NB4 (cell line): ENCODE data around the gene LURAP1L.

Experiments used
- DNase-seq: peaks from one replicate; pipeline ENCODE4 v3.0.0; 2010; ENCODE audit warnings: low read depth
- H3K4me3 ChIP-seq: one replicate; pipeline ENCODE4 v1.5.1; 2011; ENCODE audit warnings: mild to moderate bottlenecking, low read depth, low read length, moderate library complexity
- CTCF ChIP-seq: IDR thresholded peaks from one replicate; pipeline ENCODE4 v1.5.1; 2012; ENCODE audit warnings: low read depth, low read length
- MAX ChIP-seq: IDR thresholded peaks from 2 replicates; pipeline ENCODE4 v1.6.1; 2011; ENCODE audit warnings: low read depth, low read length
- MYC ChIP-seq: IDR thresholded peaks from 2 replicates; pipeline ENCODE4 v1.6.1; 2011; ENCODE audit warnings: low read depth, low read length
- POLR2A ChIP-seq: IDR thresholded peaks from 2 replicates; pipeline ENCODE4 v1.6.1; 2011; ENCODE audit warnings: mild to moderate bottlenecking; ENCODE audit not compliant: insufficient read length; ENCODE audit errors: extremely low read depth

LURAP1L gene

GRCh38 chr9:12735665-12736064, 39.2 kb upstream of the LURAP1L start:
- no peak for DNase-seq
- TF ChIP-seq MYC: no peak
- TF ChIP-seq MAX: no peak
- no peak for TF ChIP-seq POLR2A
- no peak for TF ChIP-seq CTCF
- no peak overlapping the region for H3K4me3 ChIP-seq

- DNase-seq: no peak
- no peak for TF ChIP-seq POLR2A
- TF ChIP-seq MYC: no peak
- TF ChIP-seq CTCF: no peak
- TF ChIP-seq MAX: no peak
- H3K4me3 ChIP-seq: no peak overlapping the region
Observed at GRCh38 chr9:12737871-12738270, 36.9 kb upstream of the LURAP1L start.

- H3K4me3 ChIP-seq: no peak overlapping the region
- no peak for DNase-seq
- no peak for TF ChIP-seq CTCF
- TF ChIP-seq MAX: no peak
Observed at GRCh38 chr9:12739014-12739652, 35.7 kb upstream of the LURAP1L start.

GRCh38 chr9:12740845-12741244, 34.0 kb upstream of the LURAP1L start:
- H3K4me3 ChIP-seq: no peak overlapping the region
- TF ChIP-seq POLR2A (no peak), MAX (no peak), CTCF (no peak), MYC (no peak)
- no peak for DNase-seq

GRCh38 chr9:12748016-12748415, 26.8 kb upstream of the LURAP1L start:
- DNase-seq: no peak
- TF ChIP-seq POLR2A: no peak
- no peak overlapping the region for H3K4me3 ChIP-seq

- H3K4me3 ChIP-seq: no peak overlapping the region
- DNase-seq: no peak
- TF ChIP-seq MAX (no peak), CTCF (no peak), POLR2A (no peak), MYC (no peak)
Observed at GRCh38 chr9:12748954-12749353, 25.9 kb upstream of the LURAP1L start.
